Measurements from ENCODE around the gene EFEMP2. TPM values are rescaled to one million over a fixed set of nuclear protein-coding genes. Genes with fewer than 3 reads are reported as not detected.
A peak's percentile ranks its signal among the peaks of the same experiment; 100 is the strongest.
"Not testable (repeated sequence)": the region's sequence is repeated elsewhere in the genome, so short reads cannot be mapped to it uniquely, and the experiment has no call there.

Gene EFEMP2
- polyA plus RNA-seq, 3 donors from 2014 or later: 1.6 to 6.3 (median 3.6) TPM

DNA sequence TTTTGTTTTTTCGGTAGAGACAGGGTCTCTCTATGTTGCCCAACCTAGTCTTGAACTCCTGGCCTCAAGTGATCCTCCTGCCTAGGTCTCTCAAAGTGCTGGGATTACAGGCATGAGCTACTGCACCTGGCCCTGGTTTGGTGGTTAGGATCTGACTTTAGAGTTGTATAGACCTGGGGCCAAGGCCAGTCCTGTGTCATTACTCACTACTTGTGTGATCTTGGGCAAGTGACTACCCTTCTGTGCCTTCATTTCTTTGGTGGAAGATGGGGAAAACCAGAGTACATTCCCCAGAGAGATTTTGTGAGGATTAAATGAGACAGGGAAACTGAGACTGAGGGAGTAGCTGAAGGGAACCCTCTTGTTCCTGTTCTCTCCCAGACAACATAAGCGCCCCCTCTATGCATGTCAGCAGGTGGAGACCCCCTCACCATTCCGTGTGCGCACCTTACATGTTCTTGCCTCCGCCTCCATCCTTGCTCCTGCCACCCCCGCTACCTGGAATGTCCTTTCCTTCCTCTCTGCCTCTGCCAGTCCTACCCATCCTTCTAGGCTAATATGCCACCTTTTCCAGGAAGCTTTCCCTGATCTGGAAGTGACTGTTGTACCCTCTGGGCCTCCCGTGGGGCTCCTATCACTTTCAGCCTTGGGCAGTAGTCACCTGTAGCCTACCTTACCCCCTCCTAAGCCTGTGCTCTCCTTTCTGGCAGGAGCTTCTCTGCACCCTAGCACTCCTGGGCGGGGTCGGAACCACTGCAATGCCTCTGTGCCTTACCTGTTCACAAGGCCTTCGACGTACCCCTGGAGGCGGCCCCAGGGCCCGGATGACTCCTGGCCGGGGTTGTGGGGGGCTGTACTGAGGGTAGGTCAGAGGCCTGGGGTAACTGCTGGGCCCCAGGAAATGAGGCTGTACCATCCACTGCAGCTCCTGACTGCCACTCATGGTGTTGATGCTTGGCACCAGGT lies 23.7 kb upstream of the EFEMP2 start:
- no peak for DNase-seq
- peaks cover 53 to 59% of the 10 kb centered on the region in 2 donors for H3K4me1 Mint-ChIP-seq
- H3K9me3 Mint-ChIP-seq: no peaks in the 10 kb centered on the region
- H3K4me3 Mint-ChIP-seq: peak overlapping the region in 2 of 5 donors; percentile 9 to 18
- no peaks in the 10 kb centered on the region for H3K36me3 Mint-ChIP-seq
- peaks cover 2 to 14% (median 3%) of the 10 kb centered on the region in 3 donors for H3K27me3 Mint-ChIP-seq (ENCODE audit: low read depth in 3 of 3)
- H3K27ac Mint-ChIP-seq: peak overlapping the region in 5 of 6 donors; percentile 34 to 80 (median 65)

DNA sequence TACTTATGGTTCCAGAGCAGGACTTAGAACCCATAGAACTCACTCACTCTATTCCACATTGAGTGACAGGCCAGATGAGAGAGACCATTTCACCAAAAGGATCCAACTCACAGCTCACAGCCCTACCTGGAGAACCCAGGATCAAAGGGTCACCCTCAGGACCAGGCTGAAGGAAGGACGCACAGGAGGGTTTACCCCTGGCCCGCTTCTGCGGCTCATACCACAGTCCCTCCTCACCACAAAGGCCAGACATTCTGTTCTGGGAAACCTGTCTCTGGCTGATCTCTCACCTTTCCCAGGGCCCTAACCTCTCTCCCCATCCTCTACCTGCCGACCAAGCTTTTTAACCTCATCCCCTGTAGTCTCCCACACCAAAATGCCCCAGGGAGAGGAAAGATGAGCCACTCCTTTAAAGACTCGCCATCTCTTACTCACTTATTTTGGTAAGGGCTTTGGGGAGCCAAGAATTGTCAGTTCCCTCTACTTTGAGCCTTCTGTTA lies 22.9 kb upstream of the EFEMP2 start:
- peak overlapping the region; percentile 17 to 50 (median 30) for H3K4me3 Mint-ChIP-seq
- peaks cover 2 to 9% (median 3%) of the 10 kb centered on the region in 3 donors for H3K27me3 Mint-ChIP-seq (ENCODE audit: low read depth in 3 of 3)
- peaks cover 45 to 51% of the 10 kb centered on the region in 2 donors for H3K4me1 Mint-ChIP-seq
- no peaks in the 10 kb centered on the region for H3K9me3 Mint-ChIP-seq
- H3K36me3 Mint-ChIP-seq: no peaks in the 10 kb centered on the region
- no peak for DNase-seq
- peak overlapping the region; percentile 46 to 70 (median 63) for H3K27ac Mint-ChIP-seq

DNA sequence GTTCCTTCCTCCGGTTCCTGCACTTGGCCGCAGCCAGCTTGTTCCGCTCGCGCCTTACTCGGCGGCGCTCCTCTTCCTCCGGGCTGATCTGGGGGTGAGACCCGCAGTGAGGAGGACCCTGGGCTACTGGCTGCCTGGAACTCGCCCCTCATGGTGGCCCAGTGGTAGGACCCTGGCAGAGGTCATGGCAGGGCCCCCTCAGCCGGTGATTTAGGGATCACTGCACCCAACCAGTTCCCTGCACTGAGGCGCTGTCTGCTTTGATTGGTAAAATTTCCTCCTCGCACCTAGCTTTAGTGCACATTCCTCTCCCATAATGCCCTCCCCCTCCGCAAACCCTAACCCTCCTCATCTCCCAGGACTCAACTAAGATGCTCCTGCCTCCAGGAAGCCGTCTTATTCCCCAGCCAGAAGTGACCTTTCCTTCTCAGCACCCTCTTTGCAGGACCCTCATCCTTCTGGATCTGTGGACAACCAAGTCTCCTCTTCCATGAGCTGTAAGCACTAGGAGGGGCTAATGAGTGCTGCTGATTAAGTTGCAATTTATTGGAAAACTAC lies 21.5 kb upstream of the EFEMP2 start:
- Mint-ChIP-seq H3K27me3 (ENCODE audit: low read depth in 3 of 3) (peaks cover 2 to 16% (median 7%) of the 10 kb centered on the region in 3 donors), H3K9me3 (no peaks in the 10 kb centered on the region), H3K4me1 (peaks cover 57 to 64% of the 10 kb centered on the region in 2 donors), H3K27ac (peak overlapping the region; percentile 88 to 95 (median 93)), H3K36me3 (no peaks in the 10 kb centered on the region), H3K4me3 (peak overlapping the region; percentile 82 to 87 (median 84))
- DNase-seq: peak; percentile 54 to 55 (median 55)

DNA sequence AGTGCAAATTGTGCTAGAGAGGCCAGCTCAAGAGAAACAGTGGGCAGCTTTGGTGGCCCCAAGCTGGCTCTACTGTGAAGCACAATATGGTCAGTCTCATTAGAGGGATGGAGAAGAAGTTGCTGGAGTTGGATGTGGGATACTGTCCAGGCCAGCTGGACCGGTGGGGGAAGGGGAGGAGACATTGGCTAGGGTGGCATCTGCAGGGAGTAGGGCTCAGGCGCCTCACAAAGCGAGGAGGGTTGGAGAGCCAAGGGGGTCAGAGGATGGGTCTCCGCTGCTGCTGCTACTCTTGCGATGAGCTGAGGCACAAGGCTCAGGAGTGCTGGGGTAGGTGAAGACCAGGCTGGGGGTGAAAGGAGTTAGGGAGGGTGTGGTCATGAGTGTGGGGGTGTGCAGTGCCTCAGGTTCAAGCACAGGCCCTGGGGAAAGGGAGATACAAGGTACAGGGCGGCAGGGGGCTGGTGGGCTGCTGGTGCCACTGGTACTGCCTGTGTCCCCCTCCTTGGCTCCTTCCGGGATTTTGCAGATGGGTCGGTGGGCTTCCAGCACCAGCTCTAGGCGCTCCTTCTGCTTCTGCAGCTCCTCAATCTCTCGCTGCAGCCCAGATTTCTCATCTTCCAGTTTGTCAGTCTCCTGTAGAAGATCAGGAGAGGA lies 20.2 kb upstream of the EFEMP2 start:
- Mint-ChIP-seq H3K4me3 (peak overlapping the region; percentile 82 to 87 (median 84)), H3K27me3 (ENCODE audit: low read depth in 3 of 3) (peaks cover 10 to 25% (median 13%) of the 10 kb centered on the region in 3 donors), H3K27ac (peak overlapping the region; percentile 88 to 95 (median 93)), H3K36me3 (no peaks in the 10 kb centered on the region), H3K4me1 (peaks cover 66 to 70% of the 10 kb centered on the region in 2 donors), H3K9me3 (no peaks in the 10 kb centered on the region)
- DNase-seq: no peak

DNA sequence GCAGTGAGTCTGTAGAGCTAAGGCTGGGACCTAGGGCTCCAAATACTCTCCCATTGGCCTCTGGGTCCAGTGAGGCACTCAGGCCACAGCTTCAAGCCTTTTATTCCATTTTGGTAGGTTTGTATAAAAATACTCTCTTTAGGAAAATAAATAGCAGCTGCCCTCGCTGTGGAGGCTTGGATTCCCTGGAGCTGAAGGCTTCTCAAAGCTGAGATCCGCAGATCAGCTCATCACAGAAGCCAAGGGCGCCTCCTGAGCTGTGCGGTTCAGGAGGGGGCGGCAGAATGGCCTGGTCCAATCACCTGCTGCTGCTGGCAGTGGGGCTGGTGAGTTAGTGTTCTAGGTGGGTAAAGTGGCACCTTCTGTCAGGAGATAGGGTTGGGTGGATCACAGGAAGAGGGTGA lies 19.5 kb upstream of the EFEMP2 start:
- not testable (repeated sequence) for DNase-seq, H3K9me3 Mint-ChIP-seq, H3K36me3 Mint-ChIP-seq
- Mint-ChIP-seq H3K27ac (peak overlapping the region; percentile 62 to 95 (median 93)), H3K27me3 (ENCODE audit: low read depth in 3 of 3) (peaks cover 7 to 21% (median 10%) of the 10 kb centered on the region in 3 donors), H3K4me1 (peaks cover 70 to 76% of the 10 kb centered on the region in 2 donors), H3K4me3 (peak overlapping the region; percentile 82 to 87 (median 84))

DNA sequence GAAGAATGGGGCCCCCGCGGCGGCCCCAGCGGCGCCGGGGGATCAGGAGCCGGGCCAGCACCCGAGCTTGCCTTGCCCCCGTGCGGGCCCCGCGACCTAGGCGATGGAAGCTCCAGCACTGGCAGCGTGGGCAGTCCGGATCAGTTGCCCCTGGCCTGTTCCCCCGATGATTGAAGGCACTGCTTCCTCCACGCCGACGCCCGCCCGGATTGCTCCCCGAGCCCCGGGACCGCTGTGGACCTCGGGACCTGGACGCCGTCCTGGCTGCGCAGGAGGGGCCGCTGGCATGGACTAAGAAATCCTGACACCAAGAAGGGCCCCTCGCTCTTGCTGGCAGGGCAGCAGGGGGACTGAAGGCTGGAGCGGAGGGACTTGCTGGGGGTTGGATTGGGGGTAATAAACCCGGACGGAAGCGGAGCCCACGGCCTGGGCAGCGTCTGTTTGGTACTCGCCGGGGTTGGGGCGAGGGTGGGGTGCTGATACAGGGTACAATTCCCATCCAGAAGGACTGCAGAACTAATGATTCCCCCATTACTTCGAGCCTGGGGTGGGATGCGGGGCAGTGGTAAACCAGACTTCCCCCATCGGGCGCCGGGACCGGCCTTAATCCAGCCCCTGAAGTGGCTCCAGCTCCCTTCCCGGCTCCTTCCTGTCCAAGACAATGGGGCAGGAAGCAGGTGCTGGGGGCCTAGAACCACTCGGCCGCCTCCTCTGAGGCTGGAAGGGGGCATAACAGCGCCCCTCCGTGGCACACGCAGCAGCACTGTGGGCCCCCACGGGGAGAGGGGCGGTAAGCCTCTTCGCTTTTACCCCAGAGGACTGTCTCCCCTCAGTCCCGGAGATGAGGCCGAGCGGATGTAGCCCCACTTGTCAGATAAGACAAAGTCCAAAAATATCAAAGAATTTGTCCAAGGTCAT lies 18.9 kb upstream of the EFEMP2 start:
- Mint-ChIP-seq H3K36me3 (peaks cover 0 to 2% (median 0%) of the 10 kb centered on the region in 3 donors), H3K4me1 (peaks cover 75 to 83% of the 10 kb centered on the region in 2 donors), H3K27me3 (ENCODE audit: low read depth in 3 of 3) (peaks cover 7 to 21% (median 10%) of the 10 kb centered on the region in 3 donors), H3K9me3 (no peaks in the 10 kb centered on the region), H3K27ac (peak overlapping the region; percentile 62 to 95 (median 93)), H3K4me3 (peak overlapping the region; percentile 83 to 87 (median 84))
- peak in 2 of 3 donors; percentile 23 to 32 for DNase-seq

DNA sequence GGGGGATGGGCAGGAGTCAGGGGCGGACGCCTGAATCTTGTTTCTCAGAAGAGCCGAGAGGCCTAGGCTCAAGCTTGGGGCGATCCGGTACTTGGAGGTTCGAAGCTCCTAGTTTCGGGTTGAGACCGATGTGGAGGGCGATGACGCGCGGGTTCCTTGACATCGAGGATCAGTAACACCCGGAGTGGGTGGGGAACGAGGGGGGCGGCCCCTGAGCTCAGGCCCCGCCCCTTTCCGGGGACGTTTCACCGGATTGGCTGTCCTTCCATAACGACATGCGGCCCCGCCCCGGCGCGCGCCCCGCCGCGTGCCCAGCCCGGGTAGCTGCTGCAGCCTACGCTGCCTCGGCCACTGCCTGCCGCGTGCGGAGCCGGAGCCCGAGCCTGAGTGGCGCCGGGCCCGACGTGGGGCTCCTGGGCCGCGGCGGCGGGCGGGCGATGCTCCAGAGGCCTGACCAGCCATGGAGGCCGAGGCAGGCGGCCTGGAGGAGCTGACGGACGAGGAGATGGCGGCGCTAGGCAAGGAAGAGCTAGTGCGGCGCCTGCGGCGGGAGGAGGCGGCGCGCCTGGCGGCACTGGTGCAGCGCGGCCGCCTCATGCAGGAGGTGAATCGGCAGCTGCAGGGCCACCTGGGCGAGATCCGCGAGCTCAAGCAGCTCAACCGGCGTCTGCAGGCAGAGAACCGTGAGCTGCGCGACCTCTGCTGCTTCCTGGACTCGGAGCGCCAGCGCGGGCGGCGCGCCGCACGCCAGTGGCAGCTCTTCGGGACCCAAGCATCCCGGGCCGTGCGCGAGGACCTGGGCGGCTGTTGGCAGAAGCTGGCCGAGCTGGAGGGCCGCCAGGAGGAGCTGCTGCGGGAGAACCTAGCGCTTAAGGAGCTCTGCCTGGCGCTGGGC lies 18.0 kb upstream of the EFEMP2 start, which contains the start of gene CCDC85B:
Gene CCDC85B (plus strand): TSS at position 350 of the 895 bp plus-strand sequence. CDS start 111 bp downstream, at position 461.
- no peaks in the 10 kb centered on the region for H3K9me3 Mint-ChIP-seq
- H3K4me1 Mint-ChIP-seq: peaks cover 74 to 80% of the 10 kb centered on the region in 2 donors
- H3K27ac Mint-ChIP-seq: peak within 1 kb of the TSS; percentile 94 to 99 (median 98)
- peaks cover 7 to 19% (median 10%) of the 10 kb centered on the region in 3 donors for H3K27me3 Mint-ChIP-seq (ENCODE audit: low read depth in 3 of 3)
- DNase-seq: peak; percentile 98 to 99 (median 98)
- H3K4me3 Mint-ChIP-seq: peak within 1 kb of the TSS; percentile 84 to 94 (median 92)
- peaks cover 0 to 4% (median 0%) of the 10 kb centered on the region in 3 donors for H3K36me3 Mint-ChIP-seq

DNA sequence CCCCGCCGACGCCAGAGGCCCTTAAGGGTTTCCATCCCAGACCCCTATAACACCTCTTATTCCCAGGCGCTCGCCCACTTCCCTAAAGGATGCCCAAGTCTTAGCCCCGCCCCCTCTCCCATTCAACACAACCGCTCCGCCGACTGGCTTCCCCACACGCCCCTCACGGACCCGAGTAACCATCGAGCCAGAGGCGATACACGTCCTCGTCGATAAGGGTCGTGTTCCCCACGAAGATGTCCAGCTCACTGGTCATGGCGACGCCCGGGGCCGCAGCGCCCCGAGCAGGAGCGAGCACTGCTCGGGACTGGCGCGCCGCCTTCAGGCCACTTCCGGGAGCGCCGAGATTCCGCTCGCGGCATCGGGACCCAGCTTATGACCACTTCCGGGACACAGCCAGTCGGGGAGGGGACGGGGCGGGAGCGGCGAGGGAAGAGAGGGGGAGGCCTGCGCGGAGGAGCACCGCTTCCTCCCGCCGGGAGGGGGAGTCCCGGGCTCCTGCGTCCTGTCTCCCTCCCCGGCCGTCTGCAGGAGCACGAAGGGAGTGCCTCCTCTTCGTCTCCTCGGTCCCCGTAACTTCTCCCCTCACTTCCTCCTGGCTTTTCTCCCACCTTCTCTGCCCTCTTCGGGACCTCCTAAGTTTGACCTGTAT lies 15.7 kb upstream of the EFEMP2 start, which contains the start of gene FIBP:
Gene FIBP (minus strand): TSS at position 309 of the 652 bp plus-strand sequence. CDS start 53 bp downstream, at position 256.
- H3K36me3 Mint-ChIP-seq: peaks cover 0 to 13% (median 0%) of the 10 kb centered on the region in 3 donors
- H3K9me3 Mint-ChIP-seq: no peaks in the 10 kb centered on the region
- H3K4me1 Mint-ChIP-seq: peaks cover 74 to 81% of the 10 kb centered on the region in 2 donors
- peak; percentile 92 to 93 (median 92) for DNase-seq
- H3K4me3 Mint-ChIP-seq: peak within 1 kb of the TSS; percentile 84 to 94 (median 92)
- peak within 1 kb of the TSS; percentile 94 to 99 (median 98) for H3K27ac Mint-ChIP-seq
- peaks cover 7 to 17% (median 15%) of the 10 kb centered on the region in 3 donors for H3K27me3 Mint-ChIP-seq (ENCODE audit: low read depth in 3 of 3)

DNA sequence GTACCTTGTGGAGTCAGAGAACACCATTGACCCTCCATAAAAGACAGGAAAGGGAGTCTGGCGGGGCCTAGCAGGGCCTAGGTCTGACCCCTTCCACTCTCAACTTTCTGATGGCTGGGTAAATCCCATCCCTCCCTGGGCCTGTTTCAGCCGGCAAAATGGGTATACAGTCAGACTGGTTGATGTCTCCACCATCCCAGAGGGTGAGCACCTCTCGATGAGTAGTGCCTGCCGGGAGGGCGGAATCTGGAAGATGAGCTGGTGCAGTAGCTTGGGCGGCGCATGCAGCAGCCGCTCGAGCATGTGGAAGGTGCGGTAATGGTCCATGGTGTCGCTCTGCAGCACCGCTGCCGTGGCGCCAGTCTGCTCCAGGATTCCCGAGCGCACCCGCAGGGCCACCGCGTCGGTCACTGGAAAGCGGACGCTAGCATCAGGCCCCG lies 15.1 kb upstream of the EFEMP2 start:
- no peak for DNase-seq
- peak overlapping the region; percentile 94 to 99 (median 98) for H3K27ac Mint-ChIP-seq
- H3K4me3 Mint-ChIP-seq: peak overlapping the region; percentile 84 to 94 (median 92)
- H3K36me3 Mint-ChIP-seq: peaks cover 0 to 14% (median 0%) of the 10 kb centered on the region in 3 donors
- peaks cover 68 to 76% of the 10 kb centered on the region in 2 donors for H3K4me1 Mint-ChIP-seq
- no peaks in the 10 kb centered on the region for H3K9me3 Mint-ChIP-seq
- H3K27me3 Mint-ChIP-seq (ENCODE audit: low read depth in 3 of 3): peaks cover 7 to 17% (median 15%) of the 10 kb centered on the region in 3 donors

DNA sequence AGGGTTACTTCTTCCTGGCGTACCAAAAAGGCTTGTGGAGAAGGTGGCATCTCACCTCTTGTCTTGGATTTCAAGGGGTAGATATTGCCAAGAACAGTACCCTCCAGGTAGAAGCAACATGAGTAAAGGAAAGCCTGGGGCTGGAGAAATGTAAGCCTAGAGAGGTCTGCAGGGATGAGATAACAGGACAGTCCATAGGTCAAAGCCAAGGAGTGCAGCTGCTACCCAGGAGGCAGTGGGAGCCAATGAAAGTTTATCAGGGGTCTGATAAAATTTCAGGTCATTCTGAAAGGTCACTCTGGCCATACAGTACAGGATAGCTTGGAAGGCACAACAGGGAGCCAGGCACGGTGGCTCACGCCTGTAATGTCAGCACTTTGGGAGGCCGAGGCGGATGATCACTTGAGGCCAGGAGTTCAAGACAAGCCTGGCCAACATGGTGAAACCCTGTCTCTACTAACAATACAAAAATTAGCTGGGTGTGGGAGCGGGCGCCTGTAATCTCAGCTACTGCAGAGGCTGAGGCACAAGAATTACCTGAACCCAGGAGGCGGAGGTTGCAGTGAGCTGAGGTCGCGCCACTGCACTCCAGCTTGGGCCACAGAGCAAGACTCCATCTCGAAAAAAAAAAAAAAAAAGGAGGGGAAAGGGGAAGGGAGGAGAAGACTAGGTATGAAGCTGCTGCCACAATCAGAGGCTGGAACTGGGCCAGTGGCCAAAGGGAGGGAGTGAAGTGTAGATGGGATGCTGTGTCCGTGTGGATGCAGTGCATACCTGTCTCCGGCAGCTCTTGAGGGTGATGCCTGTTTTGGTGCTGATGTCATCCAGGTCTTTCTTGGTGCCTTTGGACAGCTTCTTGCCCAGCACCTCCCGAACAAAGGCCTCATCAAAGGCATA lies 14.5 kb upstream of the EFEMP2 start:
- peaks cover 0 to 18% (median 0%) of the 10 kb centered on the region in 3 donors for H3K36me3 Mint-ChIP-seq
- peaks cover 7 to 17% (median 15%) of the 10 kb centered on the region in 3 donors for H3K27me3 Mint-ChIP-seq (ENCODE audit: low read depth in 3 of 3)
- peak overlapping the region; percentile 29 to 99 (median 98) for H3K27ac Mint-ChIP-seq
- peaks cover 67 to 75% of the 10 kb centered on the region in 2 donors for H3K4me1 Mint-ChIP-seq
- H3K4me3 Mint-ChIP-seq: peak overlapping the region; percentile 84 to 94 (median 92)
- no peaks in the 10 kb centered on the region for H3K9me3 Mint-ChIP-seq
- no peak for DNase-seq
